Upper lobe of left lung (tissue), 6 donors: ENCODE data around the gene APEX2. TPM values are rescaled to one million over a fixed set of nuclear protein-coding genes. Genes with fewer than 3 reads are reported as not detected.

Experiments used
- total RNA-seq, 6 donors: library from RNA; depleted of rRNA in 4 of 6; stranded (reverse); fragments of >200 nt in 4 of 6; gene quantifications; one replicate each; pipeline versions ENCODE4 v1.1.0 to v1.2.1, GENCODE V29; 2016 to 2021
- donor health status: DM: no; HTN: no; CAD: no; lungs with moderate emphysema.
- donor health status: DM: no; HTN: yes; CAD: no; lungs with severe emphysema.

APEX2 gene
- total RNA-seq, 6 donors from 2014 or later, result 9.4 to 17.3 (median 12.9) TPM

Other genes with a start within 250 kb of the APEX2 start
- not detected for gene ITIH6, start 202.1 kb upstream of the APEX2 start, total RNA-seq
- gene MAGED2, start 192.6 kb upstream of the APEX2 start, total RNA-seq, result 100 to 1,000 TPM in 5 of 6 donors, 10 to 100 TPM in 1; 85.6 to 120 (median 110) TPM
- gene TRO, start 79.5 kb upstream of the APEX2 start, total RNA-seq, result 1 to 10 TPM; 2.0 to 9.4 (median 4.8) TPM
- gene PFKFB1, start 6.2 kb upstream of the APEX2 start, total RNA-seq, result under 1 TPM in 2 of 6 donors, not detected in 4; 0.31 to 0.33 TPM
- gene ALAS2, start 30.6 kb downstream of the APEX2 start, total RNA-seq, result 1 to 10 TPM in 4 of 6 donors, under 1 TPM in 1, not detected in 1; 0.23 to 4.1 (median 2.6) TPM
- not detected for gene PAGE2B, start 74.7 kb downstream of the APEX2 start, total RNA-seq
- gene PAGE2, start 88.7 kb downstream of the APEX2 start, total RNA-seq, result not detected
- gene PAGE5, start 220.0 kb downstream of the APEX2 start, total RNA-seq, result under 1 TPM in 1 of 6 donors, not detected in 5; 0.43 TPM